AML-193 (cell line): Measurements from ENCODE around the gene MYOG.

Experiments used
- DNase-seq, 2 experiments: peaks; one replicate each; lab custom pipeline; 2025; lab: John Stamatoyannopoulos, UW

MYOG gene

GRCh38 chr1:203072002-203072602 is 13.7 kb downstream of the MYOG start:
- DNase-seq = no peak

GRCh38 chr1:203069030-203069747 is 16.6 kb downstream of the MYOG start:
- peak in 1 of 2 experiments; percentile 33 for DNase-seq

- no peak for DNase-seq
These were observed 18.8 kb downstream of the MYOG start for GRCh38 chr1:203066965-203067364.

GRCh38 chr1:203065986-203066385 is 19.8 kb downstream of the MYOG start:
- no peak for DNase-seq

DNA sequence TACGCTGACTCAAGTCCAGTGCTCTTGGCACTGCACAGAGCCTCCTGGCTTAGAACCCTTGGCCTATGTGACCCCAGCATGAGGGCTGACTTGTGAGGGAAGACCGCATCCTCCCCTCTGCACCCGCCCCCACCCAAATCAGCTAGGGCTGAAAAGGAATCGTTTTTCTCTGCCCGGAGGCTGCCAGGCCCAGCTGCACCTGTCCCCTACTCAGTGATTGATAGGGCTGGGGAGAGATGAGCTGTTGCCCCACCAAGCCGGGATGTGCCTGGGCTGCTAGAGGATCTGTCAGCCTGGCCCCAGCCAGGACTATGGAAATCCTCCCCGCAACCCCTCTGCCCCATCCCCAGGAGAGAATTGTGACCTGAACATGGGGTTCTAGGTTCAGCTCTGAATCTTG is 20.6 kb downstream of the MYOG start:
- no peak for DNase-seq

GRCh38 chr1:203063287-203063686 is 22.5 kb downstream of the MYOG start:
- DNase-seq = no peak

DNA sequence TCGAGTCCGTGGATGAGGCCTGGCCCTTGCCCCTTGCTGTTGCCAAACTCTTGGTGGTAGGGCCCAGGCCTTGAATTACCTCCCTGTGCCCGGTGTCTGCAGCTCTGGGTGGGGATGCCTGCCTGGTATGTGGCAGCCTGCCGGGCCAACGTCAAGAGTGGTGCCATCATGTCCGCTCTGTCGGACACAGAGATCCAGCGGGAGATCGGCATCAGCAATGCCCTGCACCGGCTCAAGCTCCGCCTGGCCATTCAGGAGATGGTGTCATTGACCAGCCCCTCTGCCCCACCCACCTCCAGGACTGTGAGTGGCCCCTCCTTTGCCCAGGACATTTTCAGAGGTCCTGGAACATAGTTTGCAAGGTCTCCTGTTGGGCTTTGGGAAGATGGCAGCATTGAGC is 25.7 kb downstream of the MYOG start:
- DNase-seq = no peak

GRCh38 chr1:203059485-203059884 is 26.3 kb downstream of the MYOG start:
- DNase-seq = peak; percentile 51 to 64

GRCh38 chr1:203058676-203058935 is 27.2 kb downstream of the MYOG start:
- peak; percentile 17 to 32 for DNase-seq

DNA sequence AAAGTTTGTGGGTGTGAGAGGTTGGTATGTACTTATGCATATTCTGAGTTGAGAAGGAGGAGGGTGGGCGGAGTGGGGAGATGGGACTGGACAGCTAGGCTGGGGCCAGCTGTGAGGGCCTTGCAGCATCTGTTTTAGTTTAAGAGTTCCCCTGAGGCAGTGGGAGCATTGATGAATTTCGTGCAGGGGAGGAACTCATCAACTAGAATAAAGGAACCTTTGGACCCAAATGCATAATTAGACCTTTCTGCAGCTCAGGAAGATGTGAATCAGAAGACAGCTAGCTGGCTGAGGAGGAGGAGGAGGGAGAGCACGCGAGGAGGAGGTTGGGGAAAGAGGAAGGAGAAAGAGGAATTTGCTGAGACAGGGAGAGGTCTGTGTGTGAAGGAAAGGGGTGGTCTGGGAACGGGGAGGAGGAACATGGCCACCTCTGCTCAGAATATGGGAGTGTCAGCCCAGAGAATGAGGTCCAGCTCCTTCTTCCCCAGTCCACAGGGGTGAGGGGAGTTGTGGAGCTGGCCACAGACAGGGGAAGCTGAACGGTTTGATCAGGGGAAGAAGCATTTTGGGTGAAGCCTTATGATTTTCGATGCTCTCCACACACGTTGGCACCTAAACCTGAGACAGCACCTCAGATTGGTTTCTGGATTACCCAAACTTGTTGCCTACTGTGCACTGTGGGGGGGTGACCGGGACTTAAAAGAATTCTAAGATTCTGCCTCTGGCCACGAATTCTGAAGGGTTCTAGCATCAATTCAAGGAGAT is 27.7 kb downstream of the MYOG start:
- DNase-seq = peak; percentile 13 to 27

- no peak for DNase-seq
These were observed 29.3 kb downstream of the MYOG start for GRCh38 chr1:203056516-203056915.

- DNase-seq = no peak
These were observed 29.8 kb downstream of the MYOG start for GRCh38 chr1:203056012-203056411.

DNA sequence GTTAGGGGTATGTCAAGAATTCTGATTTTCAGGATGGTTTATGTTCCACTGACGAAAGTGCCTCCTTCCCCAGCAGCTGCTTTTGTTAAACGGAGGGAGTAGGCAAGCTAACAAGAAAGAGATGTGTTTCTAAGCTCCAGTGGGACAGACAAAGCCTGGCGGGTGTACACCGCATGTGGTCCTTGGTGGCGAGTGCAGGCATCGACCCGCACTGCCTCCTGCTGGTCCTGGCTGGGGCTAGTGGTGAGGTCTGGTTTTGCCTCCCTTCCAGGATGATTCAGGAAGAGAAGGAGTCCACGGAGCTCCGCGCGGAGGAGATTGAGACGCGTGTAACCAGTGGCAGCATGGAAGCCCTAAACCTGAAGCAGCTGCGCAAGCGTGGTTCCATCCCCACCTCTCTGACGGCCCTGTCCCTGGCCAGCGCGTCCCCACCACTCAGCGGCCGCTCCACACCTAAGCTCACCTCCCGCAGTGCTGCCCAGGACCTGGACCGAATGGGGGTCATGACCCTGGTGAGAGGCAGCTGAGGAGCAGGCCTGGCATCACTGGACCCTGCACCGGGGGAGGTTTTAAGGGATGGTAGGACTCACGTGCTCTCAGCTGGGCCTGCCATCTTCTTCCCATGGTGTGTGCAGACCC is 30.5 kb downstream of the MYOG start:
- no peak for DNase-seq

- no peak for DNase-seq
These were observed 31.2 kb downstream of the MYOG start for GRCh38 chr1:203054642-203055041.

DNA sequence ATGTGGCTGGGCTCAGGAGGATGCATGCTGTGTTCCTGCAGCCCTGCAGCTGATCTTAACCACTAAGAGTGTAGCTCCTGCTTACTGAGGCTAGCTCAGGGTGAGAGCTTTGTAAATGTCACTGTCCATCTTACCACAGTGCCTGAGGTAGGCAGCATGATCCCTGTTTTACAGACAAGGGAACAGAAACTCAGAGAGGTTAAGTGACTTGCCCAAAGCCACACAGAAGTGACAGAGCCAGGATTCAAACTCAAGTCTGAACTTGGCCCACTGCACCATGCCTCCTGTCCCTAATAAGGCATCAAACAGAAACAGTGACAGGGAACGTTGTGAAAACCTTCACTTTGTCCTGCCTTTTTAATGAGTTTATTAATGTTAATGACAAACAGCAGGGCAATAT is 31.6 kb downstream of the MYOG start:
- DNase-seq = no peak

DNA sequence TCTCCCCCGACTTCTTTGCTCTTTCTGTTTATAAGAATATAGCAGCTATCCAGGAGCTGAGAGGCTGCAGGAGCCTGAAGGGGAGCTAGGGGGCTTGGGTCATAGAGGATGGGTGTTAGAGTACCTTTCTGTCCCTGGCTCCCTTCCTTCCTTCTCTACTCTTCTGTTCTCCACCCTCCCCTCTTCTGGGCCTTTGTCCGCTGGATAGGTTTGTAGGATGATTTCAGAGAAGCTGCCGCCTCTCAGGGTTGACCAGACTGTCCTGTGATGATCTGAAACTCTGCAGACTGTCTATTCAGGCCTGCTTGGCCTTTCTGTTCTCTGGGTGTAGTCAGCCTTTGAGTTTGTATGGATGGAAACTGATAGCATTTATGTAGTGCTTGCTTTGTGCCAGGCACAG is 33.2 kb downstream of the MYOG start:
- DNase-seq = no peak

GRCh38 chr1:203051841-203052324 is 33.9 kb downstream of the MYOG start:
- DNase-seq = no peak

DNA sequence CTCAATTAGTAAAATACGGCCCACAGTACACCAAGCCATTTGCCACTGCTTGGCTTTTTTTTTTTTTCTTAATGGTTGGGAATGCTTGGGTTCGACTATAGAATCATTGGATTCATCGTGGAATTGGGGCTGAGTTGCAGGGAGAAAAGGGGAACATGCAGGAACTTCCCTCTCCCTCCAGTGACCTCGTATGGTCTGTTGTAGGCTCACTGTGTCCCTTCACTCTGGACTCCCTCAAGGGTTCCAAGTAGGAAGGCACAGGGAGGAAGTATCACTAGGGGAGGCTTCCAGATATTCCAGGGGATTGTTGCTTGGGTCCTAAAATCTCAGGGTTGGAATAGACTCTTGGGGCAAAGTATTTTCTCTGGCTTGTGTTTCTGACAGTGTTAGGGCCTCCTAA is 35.0 kb downstream of the MYOG start:
- no peak for DNase-seq

GRCh38 chr1:203049576-203050180 is 36.1 kb downstream of the MYOG start:
- DNase-seq = no peak

DNA sequence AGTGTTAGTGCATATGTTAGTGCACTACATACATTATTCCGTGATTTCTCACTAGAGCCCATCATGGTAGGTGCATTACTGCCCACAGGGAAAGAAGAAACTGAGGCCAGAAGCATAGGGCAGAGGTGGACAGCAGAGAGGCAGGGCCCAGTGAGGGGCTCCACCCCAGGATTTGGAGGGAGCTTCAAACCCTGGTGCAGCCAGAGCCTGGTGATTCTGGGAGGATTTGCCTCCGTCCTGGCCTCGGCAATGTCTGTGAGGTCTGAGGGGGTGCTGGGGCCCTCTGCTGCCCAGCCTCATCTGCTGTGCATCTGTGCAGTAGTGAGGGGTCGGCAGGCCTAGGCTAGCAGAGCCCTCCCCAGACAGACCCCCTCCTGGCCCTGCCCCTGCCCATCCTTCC is 36.7 kb downstream of the MYOG start:
- no peak for DNase-seq

- no peak for DNase-seq
These were observed 37.2 kb downstream of the MYOG start for GRCh38 chr1:203048555-203049051.

- no peak for DNase-seq
These were observed 37.7 kb downstream of the MYOG start for GRCh38 chr1:203048086-203048485.
